ENCODE results near the gene TMOD4.

GRCh38 chr1:151146072-151146411 is 29.7 kb downstream of the TMOD4 start:
- no peak for TF ChIP-seq CTCF (IDR thresholded peaks at IDR 0.05)
- TF ChIP-seq POLR2A (IDR thresholded peaks at IDR 0.05), result no peak
